ENCODE measurements around the gene SAMM50.

The SAMM50 gene

DNA sequence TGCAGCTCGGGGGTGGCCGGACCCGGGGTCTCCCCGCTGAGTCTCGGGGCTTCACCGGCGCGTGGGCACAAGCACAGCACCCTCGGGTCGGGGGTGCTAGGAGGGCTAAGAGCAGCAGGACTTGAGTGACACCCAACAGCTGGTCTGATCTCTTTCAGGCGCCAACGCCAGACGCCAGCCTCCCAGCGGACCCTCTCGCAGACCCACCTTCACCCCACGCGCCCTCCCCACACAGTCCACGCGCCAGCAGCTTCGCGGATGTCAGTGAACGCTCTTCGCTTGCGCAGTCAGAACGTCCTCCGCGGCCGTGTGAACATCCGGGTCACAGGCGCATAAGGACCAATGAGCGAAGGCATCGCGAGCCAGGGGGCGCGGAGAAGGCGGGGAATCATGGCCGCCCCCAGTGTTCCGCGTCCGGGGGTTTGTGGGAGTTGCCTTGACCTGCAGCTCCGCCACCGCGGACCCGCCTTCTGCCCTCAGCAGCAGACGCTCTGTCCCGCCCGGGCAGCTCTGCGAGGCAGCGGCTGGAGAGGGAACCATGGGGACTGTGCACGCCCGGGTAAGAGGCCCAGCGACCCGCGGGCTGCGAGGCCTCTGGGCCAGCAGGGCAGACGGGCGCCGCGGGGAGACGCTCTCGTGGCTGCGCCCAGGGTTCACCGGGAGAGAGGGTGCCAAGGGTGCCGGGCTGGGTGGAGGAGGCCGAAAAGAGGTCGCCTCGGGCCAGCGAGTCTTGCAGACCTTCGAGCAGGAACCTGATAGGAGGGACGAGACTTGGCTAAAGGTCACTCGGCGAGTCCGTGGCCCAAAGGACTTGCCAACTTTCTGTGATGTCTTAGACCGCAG lies at the start of gene SAMM50:
SAMM50 (plus strand) TSS at position 403 of the 843 bp plus-strand sequence; CDS start at position 539, 136 bp downstream.
- peak; percentile 67 for DNase-seq

DNA sequence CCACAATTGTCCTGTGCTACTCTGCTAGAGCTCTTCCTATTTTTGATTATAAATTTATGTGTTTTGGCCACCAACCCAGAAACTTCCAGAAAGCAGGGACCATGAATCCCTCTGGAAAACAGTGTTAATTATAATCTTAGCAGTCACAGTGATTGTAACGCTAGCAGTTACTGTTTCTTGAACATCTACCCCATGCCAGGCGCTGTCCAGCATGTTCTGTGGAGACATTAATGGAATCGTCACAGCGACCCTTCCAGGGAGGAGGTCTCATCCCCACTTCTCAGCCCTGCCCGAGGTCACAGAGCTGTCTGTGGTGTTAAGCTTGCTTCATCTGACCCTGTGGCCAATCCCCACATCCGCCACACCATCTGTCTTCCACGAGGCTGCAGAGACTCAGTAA lies 49.6 kb upstream of the SAMM50 start:
- DNase-seq: no peak

DNA sequence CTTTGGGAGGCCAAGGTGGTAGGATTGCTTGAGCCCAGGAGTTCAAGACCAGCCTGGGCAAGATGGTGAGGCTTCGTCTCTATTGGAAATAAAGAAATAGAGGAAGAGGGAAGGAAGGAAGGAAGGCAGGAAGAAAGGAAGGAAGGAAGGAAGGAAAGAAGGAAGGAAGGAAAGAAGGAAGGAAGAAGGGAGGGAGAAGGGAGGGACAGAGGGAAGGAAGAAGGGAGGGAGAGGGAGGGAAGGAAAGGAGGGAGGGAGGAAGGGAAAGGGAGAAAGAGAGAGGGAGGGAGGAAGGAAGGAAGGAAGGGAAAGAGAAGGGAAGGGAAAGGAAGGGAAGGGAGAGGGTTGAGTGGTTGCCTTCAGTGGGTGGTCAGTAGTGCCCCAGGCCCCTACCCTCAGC lies 45.5 kb upstream of the SAMM50 start:
- no peak for DNase-seq

DNA sequence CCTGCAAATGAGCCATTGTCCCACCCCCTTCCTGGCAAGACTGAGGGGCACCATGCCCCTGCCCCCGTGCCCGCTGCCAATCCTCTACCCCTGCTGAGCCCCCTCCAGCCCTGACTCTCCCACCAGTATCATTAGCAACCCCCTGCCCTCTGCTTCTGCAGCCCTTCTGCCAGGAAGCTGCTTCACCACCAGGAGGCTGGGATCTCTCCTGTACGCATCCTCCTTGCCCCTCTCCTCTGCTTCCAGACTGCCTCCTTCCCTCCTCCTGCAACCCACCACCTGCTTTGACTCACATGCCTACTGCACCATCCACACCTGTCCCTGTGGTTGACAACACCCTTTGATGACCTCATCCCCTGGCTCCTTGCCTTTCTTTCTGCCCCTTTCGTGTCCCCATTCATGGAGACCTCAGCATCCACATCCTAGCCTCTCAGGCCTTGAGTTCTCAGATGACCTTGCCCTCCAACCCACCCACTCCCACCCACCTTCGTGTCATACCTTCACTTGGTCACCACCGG lies 45.0 kb upstream of the SAMM50 start:
- DNase-seq: no peak

DNA sequence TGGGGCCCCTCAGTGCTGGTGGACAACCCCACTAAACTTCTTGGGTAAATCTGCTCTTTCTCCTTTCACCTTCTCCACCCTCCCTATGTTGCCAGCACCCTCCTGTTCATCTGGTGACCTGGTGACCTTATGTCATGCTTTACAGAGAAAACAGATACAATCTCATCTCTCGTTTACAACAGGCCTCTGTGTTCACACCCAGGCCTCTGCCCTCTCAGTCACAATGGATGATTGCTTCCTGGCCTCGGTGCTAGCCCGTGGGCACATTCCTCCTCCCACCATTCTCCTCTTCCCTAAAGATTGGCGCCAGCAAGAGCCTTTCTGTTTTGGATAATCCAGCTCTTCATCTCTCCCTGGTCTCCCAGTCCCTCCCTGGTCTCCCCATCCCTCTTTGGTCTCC lies 43.9 kb upstream of the SAMM50 start:
- no peak for DNase-seq

DNA sequence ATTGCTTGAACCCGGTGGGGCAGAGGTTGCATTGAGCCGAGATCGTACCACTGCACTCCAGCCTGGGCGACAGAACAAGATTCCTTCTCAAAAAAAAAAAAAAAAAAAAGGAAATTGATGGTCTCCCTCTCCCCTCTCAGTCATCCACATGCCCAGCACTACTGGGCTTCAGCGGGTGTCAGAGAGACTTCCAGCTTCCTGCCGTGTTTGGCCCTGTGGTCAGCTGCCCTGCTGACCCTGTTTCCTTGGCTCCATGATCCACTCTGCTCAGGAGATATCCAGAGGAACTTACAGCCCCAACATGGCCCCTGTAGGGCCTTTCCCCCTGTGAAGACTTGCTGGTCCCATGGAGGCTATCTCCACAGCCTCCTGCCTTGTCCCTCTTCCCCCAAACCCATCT lies 37.7 kb upstream of the SAMM50 start:
- DNase-seq: no peak

DNA sequence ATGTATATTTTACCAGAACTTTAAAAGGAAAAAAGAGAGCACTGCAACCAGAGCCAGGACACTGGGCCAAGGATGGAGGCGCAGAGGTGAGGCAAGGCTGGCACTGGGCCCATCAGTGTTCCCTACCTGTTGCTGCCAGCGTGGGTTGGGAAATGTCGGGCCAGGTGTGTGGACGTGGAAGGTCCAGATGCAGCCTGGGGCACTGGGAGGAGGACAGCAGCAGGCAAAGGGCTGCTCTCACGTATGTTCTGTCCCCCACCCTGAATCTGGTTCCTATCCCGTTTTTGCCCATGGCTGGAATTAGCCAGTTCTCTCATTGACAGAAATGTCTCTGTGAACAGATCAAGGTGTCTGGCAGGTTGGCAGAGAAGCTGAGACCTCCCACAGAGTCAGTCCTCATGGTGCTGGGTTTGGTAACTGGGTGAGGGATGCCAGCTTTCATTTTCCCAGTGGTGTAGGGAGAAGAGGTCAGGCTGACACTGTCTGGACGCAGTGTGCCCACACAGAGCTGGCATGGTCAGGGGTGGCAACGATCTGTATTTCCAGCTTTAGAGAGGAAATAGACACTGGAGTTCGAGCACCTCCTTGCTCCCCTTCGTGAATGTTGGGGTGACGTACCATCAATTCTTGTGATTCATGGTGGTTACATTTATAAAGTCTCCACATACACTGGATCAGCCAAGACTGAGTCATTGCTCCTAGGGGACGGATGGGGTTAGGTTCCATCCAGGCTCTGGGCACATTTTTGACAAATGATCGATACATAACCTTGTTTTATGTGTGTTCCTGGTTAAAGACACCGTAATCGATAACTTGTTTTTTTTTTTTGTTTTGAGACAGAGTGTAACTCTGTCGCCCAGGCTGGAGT lies 35.9 kb upstream of the SAMM50 start:
- DNase-seq: no peak

DNA sequence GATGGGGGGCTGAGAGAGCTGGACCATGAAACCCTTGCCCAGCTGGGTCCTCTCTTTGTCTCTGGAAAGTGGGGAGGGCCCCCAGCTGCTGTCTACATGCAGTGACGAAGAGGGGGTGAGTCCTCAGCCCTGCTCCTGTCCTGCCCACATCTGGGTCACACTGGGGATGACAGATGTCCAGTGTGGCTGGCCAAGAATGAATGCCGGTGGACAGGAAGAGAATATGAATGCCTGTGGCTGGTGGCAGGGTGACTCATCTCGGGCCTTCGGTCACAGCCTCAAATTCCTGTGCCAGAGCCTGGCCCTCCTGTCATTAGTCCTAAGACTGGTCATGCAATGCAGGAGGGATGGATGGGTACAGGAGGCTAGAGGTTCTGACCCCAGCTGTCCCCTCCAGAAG lies 33.9 kb upstream of the SAMM50 start:
- no peak for DNase-seq

DNA sequence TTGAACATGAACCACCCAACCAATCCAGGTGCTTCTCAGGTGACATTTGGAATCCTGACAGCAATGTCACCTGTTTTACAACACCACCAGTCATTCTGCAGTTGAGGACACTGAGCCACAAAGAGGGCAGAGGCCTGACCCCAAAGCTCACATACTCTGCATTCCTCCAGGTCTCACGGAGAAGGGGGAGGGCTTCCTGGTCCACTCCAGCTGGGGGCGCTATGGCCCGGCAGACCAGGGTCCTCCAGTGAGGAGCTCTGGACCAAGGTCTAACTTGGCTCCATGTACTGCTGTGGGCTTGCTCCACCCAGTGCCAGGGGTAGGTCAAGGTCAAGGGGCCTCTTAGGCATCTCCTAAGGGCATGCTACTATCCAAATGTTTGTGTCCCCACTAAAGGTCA lies 33.1 kb upstream of the SAMM50 start:
- no peak for DNase-seq

DNA sequence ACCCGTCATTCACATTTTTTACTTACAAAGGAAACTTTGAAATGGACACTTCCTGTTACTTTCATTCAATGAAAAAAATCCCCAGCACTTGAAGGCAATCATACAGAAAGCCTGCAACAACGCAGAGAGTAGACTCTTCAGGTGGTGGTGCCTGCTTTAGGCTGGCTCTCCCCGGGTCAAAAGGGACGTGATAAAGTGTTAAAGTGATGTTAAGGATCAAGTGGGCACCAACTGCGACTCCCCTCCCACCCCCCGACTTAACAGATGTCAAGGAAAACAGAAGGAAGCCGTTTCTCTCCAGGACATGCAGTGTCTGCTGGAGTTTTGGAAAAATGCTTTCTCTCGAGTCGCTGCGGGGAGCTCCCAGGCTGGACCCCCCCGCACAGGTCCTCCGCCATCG lies 32.1 kb upstream of the SAMM50 start:
- no peak for DNase-seq

DNA sequence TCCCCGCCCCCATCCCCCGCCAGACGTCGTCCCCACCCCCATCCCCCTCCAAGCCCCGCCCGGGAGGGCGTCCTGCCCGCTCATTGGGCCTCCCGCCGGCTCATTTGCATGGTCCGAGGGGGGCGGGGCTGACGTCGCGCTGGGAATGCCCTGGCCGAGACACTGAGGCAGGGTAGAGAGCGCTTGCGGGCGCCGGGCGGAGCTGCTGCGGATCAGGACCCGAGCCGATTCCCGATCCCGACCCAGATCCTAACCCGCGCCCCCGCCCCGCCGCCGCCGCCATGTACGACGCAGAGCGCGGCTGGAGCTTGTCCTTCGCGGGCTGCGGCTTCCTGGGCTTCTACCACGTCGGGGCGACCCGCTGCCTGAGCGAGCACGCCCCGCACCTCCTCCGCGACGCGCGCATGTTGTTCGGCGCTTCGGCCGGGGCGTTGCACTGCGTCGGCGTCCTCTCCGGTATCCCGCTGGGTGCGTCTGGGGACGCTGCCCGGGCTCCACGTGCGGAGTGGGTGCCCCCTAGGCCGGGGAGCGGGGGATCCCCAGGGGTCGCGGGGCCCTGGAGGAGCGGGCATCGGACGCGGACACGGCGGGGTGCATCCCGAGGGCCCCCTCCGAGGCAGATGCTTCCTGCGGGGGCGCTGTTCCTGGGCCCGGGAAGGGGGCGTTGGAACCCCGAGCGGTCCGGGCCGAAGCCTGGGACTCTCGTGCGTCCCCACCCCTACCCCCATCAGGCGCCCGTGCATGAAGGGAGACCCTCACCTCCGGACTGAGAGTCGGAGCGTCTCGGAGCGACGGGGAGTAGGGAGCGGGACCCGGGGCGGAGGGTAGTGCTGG lies 31.4 kb upstream of the SAMM50 start, which contains the start of gene PNPLA3:
PNPLA3 (plus strand) TSS at position 175 of the 834 bp plus-strand sequence; CDS start at position 282, 107 bp downstream.
- DNase-seq: peak; percentile 76

DNA sequence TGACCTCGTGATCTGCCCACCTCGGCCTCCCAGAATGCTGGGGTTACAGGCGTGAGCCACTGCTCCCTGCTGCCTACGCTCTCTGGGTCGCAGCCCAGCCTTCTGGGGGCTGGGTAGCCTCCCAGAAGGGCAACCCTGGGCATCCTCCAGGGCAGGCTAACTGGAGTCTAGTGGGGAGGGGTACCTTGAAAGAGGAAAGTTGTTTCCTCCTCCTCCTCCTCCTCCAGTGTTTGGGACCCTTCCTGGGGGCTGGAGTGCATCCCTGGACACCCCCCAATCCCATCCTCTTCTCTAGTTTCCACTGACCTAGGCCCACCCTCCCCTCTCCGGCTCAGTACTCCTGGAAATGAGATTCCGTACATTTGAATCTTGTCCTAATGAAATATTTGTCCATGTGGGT lies 30.4 kb upstream of the SAMM50 start:
- DNase-seq: no peak

DNA sequence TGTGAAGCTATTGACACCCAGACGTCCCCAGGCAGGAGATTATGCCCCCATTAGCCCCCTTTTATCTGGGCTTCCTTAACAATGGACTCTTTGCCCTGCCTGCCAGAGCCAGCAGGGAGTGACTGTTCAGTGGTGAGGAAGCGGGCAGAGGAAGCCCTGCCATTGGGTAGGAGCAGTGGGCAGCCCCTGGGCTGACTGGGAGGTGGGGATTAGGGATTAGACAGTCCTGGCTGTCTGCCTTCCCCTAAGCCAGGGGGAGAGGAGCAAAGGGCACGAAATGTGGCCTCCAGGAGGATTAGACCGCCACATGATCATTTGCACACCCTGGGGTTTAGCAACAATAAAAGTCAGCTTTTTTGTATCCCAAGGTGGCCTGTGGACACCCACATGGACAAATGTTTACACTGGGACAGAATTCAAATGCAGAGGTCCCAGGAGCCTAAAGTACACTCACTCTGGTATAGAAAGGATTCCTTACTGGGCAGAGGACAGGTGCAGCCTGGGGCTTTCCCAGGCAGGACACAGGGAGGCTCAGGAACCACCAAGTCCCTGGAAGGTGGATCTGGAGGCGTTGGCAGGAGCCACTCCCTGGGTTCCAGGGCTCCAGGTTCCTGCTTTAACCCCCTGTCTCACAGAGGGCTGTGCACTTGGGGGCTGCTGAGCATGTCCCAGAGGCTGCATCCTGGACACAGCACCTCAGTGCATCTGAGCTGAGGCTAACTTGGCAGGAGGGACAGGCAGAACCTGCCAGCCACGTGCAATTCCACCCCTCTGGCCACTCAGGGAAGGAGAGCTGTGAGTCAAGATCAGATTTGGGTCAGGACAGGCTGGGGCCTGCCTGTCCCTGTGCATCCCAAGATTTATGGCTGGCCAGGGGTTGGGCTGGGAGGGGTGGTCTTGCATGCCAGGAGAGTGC lies 29.6 kb upstream of the SAMM50 start:
- DNase-seq: no peak

DNA sequence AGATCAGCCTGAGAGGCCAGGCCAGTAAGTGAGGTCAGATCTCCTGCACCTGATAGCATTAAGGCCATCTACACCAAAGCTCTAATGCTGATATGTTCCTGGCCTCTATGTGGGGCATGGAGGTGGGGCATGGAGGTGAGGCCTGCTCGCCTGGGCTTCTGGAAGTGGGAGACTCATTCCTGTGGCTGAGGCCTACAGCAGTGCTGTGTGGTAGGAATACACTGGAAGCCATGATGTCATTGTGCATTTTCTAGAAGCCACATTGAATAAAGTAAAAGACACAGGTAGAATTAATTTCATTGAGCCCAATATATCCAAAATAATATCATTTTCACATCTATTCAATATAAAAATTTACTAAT lies 28.9 kb upstream of the SAMM50 start:
- DNase-seq: no peak

DNA sequence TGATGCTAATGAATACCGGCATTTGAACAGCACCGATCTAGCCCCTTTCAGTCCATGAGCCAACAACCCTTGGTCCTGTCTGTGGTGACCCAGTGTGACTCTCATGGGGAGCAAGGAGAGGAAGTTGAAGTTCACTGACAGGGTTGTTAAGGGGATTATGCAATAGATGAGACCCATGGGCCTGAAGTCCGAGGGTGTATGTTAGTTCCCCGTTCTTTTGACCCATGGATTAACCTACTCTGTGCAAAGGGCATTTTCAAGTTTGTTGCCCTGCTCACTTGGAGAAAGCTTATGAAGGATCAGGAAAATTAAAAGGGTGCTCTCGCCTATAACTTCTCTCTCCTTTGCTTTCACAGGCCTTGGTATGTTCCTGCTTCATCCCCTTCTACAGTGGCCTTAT lies 26.8 kb upstream of the SAMM50 start:
- DNase-seq: no peak

DNA sequence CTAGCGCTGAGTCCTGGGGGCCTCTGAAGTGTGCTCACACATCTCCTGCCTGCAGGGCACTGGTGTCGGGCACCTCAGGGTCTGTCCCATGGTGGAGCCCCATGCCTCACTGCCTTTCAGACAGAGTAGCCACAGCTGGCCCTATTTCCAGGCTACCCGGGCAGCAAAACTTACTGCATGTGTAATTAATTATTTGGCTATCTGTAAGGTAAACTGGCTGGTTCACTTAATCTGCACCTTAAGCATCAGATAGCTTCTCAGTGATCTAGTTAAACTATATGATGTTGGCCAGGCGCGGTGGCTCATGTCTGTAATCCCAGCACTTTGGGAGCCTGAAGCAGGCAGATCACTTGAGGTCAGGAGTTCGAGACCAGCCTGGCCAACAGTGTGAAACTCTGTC lies 26.3 kb upstream of the SAMM50 start:
- DNase-seq: no peak

DNA sequence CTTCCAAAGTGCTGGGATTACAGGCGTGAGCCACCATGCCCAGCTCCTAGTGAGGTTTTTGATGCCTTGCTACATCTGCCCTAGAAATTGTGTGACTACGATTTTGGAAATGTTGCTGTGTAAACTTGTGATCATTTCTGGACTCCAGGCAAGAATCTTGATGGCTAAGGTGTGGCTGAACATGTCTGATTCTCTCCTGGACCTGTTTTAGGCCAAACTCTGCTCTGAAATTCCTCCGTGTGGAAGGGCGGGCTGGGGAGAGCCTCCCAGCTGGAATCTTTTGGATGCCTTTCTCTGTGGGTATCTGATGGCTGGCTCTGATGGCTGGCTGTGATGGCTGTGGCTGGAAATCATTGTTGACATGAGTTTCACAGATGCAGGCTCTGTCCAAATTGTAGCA lies 23.5 kb upstream of the SAMM50 start:
- DNase-seq: no peak

DNA sequence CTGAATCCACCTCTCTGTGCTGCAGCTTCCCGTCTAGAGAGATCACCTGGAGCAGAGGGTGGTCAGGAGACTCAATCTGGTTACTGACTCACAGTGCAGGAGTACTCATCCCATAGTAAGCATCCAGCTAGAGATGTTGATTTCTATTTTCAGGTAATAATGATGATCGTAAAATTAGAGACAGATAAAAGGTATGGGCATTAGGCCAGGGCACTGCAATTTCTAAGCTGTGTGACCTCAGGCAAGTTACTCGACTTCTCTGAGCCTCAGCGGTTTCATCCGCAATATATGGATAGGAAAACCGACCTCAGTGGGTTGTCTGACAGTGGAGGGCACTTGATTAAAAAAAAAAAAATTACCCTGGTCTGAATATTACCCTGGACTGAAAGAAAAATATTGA lies 13.8 kb upstream of the SAMM50 start:
- no peak for DNase-seq

DNA sequence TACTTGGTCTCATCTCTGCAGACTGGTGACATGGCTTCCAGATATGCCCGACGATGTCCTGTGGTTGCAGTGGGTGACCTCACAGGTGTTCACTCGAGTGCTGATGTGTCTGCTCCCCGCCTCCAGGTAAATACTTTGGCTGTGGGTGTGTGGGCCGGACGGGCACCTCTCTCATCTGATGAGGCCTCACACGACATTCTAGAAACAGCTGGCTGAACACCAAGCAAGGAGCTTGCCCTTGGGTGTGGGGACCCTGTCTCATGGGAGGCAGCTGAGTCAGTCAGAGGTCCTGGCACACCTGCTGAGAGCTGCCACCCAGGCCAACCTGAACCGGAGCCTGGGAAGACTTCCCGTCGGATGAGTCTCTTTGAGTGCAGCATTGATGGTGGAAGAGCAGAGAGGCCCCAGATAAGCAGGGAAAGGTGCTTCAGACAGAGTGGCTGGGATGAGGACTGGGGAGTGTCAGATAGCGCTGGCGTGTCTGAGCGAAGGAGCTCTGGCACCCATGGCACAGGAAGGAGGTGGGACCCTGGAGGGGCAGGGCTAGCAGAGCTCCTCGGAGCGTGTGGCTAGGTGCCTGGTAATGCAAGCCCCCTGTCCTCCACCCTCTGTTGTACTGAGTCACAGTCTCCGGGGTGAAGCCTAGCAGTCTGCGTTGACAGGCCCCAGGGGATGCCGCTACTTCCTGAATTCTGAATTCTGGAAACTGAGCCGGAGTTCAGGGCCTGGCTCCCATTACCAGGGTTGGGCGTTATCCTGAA lies 10.4 kb upstream of the SAMM50 start:
- peak; percentile 29 for DNase-seq

DNA sequence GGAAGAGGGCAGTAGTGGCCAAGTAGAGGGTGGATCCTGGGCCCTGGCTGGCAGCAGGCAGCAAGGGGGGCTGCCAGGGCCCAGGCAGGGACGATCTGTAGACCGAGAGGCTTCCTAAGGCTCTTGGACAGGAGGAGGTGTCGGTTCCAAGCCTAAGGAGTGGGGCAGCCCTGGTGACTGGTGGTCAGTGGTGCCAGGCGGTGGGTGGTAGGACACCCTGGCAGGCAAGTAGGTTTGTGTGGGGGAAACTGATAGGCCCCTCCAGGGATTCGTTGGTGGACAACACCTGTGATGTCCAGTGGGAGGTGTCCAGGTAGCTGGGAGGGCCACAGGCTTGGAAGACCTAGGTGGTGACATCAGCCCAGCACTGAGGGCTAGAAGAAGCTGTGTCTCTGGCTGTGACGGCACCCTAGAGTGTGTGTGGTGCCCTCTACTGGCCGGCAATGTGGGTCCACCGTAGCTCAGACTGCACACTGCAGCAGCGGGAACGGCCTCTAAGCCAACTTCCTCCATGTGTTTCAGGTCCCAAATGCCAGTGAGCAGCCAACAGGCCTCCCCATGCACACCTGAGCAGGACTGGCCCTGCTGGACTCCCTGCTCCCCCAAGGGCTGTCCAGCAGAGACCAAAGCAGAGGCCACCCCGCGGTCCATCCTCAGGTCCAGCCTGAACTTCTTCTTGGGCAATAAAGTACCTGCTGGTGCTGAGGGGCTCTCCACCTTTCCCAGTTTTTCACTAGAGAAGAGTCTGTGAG lies 9.4 kb upstream of the SAMM50 start:
- peak; percentile 10 for DNase-seq

DNA sequence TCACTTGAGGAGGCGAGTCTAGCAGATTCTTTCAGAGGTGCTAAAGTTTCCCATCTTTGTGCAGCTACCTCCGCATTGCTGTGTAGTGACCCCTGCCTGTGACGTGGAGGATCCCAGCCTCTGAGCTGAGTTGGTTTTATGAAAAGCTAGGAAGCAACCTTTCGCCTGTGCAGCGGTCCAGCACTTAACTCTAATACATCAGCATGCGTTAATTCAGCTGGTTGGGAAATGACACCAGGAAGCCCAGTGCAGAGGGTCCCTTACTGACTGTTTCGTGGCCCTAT lies 8.9 kb upstream of the SAMM50 start:
- no peak for DNase-seq

Data from NCI-H510A (cell line).